Sigmoid colon (tissue), 4 donors: ENCODE data around the gene CD99L2.

Source experiments
- CTCF ChIP-seq, 4 experiments: fragments of 450-650 bp in 3 of 4; fragments of 200-600 bp in 1 of 4; IDR thresholded peaks; one replicate each; pipeline ENCODE4 v1.5.1; 2016 to 2019; ENCODE audit warnings: antibody characterized with exemption in 4 of 4, mild to moderate bottlenecking in 3 of 4, moderate library complexity in 2 of 4
- EP300 ChIP-seq, 4 donors: sonication (generic); formaldehyde crosslinking; IDR thresholded peaks; one replicate each; pipeline ENCODE4 v1.6.1; 2017; ENCODE audit warnings: antibody characterized with exemption in 4 of 4
- POLR2A ChIP-seq, 2 donors: fragments of 450-650 bp; IDR thresholded peaks; one replicate each; pipeline ENCODE4 v1.6.1; 2016; ENCODE audit warnings: antibody characterized with exemption in 2 of 2, mild to moderate bottlenecking in 2 of 2, moderate library complexity in 2 of 2
- POLR2AphosphoS5 ChIP-seq, 4 donors: sonication (generic); formaldehyde crosslinking; IDR thresholded peaks; one replicate each; pipeline ENCODE4 v1.6.1; 2017; ENCODE audit warnings: antibody characterized with exemption in 4 of 4

- TF ChIP-seq CTCF (IDR thresholded peaks at IDR 0.05) (no peak), POLR2A (IDR thresholded peaks at IDR 0.05) (no peak), EP300 (IDR thresholded peaks at IDR 0.05) (no peak), POLR2AphosphoS5 (IDR thresholded peaks at IDR 0.05) (no peak)
Observed at GRCh38 chrX:150889131-150889530, 9.3 kb downstream of the CD99L2 start.
